CD14-positive monocyte (primary cell): ENCODE data around the gene CLN5. TPM values are rescaled to one million over a fixed set of nuclear protein-coding genes. Genes with fewer than 3 reads are reported as not detected.

Experiments used
- DNase-seq, 3 donors: peaks; one replicate each; pipeline ENCODE4 v3.0.0-alpha.2; 2011 to 2022
- H2AFZ ChIP-seq: 2 replicates; pipeline ENCODE4 v1.6.0; 2012; ENCODE audit warnings: mild to moderate bottlenecking, low read depth, low read length, inconsistent platforms; ENCODE audit not compliant: insufficient read depth, poor library complexity, severe bottlenecking
- H3K27ac ChIP-seq, 2 donors: 1 replicate in 1 of 2; 2 replicates in 1 of 2; pipeline ENCODE4 v1.5.1; 2012 to 2013; ENCODE audit warnings: low read length in 2 of 2, control low read depth in 1 of 2, inconsistent platforms in 1 of 2, low read depth in 1 of 2, mild to moderate bottlenecking in 1 of 2
- H3K27me3 ChIP-seq, 2 donors: one replicate each; pipeline versions ENCODE4 v1.6.0 to v1.6.1; 2011 to 2013; ENCODE audit warnings: low read length in 2 of 2; ENCODE audit not compliant: control insufficient read depth in 2 of 2, insufficient read depth in 2 of 2
- H3K36me3 ChIP-seq, 2 donors: replicated peaks in 1 of 2; 1 replicate in 1 of 2; 2 replicates in 1 of 2; pipeline versions ENCODE4 v1.5.1 to v1.6.1; 2012 to 2013; ENCODE audit warnings: low read length in 2 of 2, control low read depth in 1 of 2, inconsistent platforms in 1 of 2, mild to moderate bottlenecking in 1 of 2; ENCODE audit not compliant: insufficient read depth in 2 of 2, control insufficient read depth in 1 of 2
- H3K4me1 ChIP-seq, 2 donors: 1 replicate in 1 of 2; 2 replicates in 1 of 2; pipeline versions ENCODE4 v1.5.1 to v1.6.1; 2012 to 2013; ENCODE audit warnings: low read length in 2 of 2, control low read depth in 1 of 2, inconsistent platforms in 1 of 2, mild to moderate bottlenecking in 1 of 2, moderate library complexity in 1 of 2; ENCODE audit not compliant: insufficient read depth in 2 of 2, control insufficient read depth in 1 of 2
- H3K4me2 ChIP-seq: replicated peaks from 2 replicates; pipeline ENCODE3; 2012; ENCODE audit warnings: low read length, moderate library complexity, mild to moderate bottlenecking; ENCODE audit not compliant: poor library complexity, severe bottlenecking; ENCODE audit errors: extremely low read depth
- H3K4me3 ChIP-seq, 3 experiments: fragments of 200-600 bp in 1 of 3; sonication (generic) in 1 of 3; replicated peaks in 1 of 3; 1 replicate in 2 of 3; 2 replicates in 1 of 3; pipeline ENCODE4 v1.5.1; 2011 to 2013; ENCODE audit warnings: low read length in 3 of 3, mild to moderate bottlenecking in 3 of 3, control low read depth in 2 of 3, low read depth in 2 of 3, inconsistent platforms in 1 of 3, moderate library complexity in 1 of 3
- H3K79me2 ChIP-seq: 2 replicates; pipeline ENCODE4 v1.6.0; 2012; ENCODE audit warnings: mild to moderate bottlenecking, control low read depth, inconsistent platforms, low read length, moderate library complexity; ENCODE audit not compliant: insufficient read depth
- H3K9ac ChIP-seq: 2 replicates; pipeline ENCODE4 v1.6.0; 2017; ENCODE audit warnings: low read length, mild to moderate bottlenecking; ENCODE audit not compliant: insufficient read depth, poor library complexity, severe bottlenecking
- H3K9me3 ChIP-seq, 2 donors: replicated peaks in 1 of 2; 1 replicate in 1 of 2; 2 replicates in 1 of 2; pipeline versions ENCODE4 v1.5.1 to v1.6.1; 2012 to 2013; ENCODE audit warnings: low read length in 2 of 2, control low read depth in 1 of 2; ENCODE audit not compliant: control insufficient read depth in 1 of 2, insufficient read depth in 1 of 2
- H4K20me1 ChIP-seq: 2 replicates; pipeline ENCODE4 v1.6.0; 2012; ENCODE audit warnings: mild to moderate bottlenecking, low read length, control low read depth, moderate library complexity; ENCODE audit not compliant: insufficient read depth
- H3K27ac Mint-ChIP-seq, 7 donors: one replicate each; pipeline ENCODE4 v1.8.0; 2020; ENCODE audit warnings: mild to moderate bottlenecking in 7 of 7, mixed read lengths in 7 of 7, moderate library complexity in 6 of 7, inconsistent platforms in 2 of 7
- H3K27me3 Mint-ChIP-seq, 3 donors: one replicate each; pipeline ENCODE4 v1.8.0; 2021 to 2022; ENCODE audit warnings: low read depth in 3 of 3, mild to moderate bottlenecking in 3 of 3, mixed read lengths in 3 of 3, moderate library complexity in 3 of 3, inconsistent platforms in 1 of 3
- H3K36me3 Mint-ChIP-seq, 2 donors: one replicate each; pipeline ENCODE4 v1.8.0; 2020; ENCODE audit warnings: mixed read lengths in 2 of 2, inconsistent platforms in 1 of 2, mild to moderate bottlenecking in 1 of 2
- H3K4me1 Mint-ChIP-seq: one replicate; pipeline ENCODE4 v1.8.0; 2020; ENCODE audit warnings: mild to moderate bottlenecking, mixed read lengths
- H3K4me3 Mint-ChIP-seq, 2 donors: one replicate each; pipeline ENCODE4 v1.8.0; 2020; ENCODE audit warnings: mild to moderate bottlenecking in 2 of 2, mixed read lengths in 2 of 2, moderate library complexity in 1 of 2
- H3K9me3 Mint-ChIP-seq, 7 donors: one replicate each; pipeline ENCODE4 v1.8.0; 2020 to 2022; ENCODE audit warnings: mixed read lengths in 7 of 7, mild to moderate bottlenecking in 6 of 7, moderate library complexity in 6 of 7, inconsistent platforms in 2 of 7
- WGBS: methylation state at CpG from one replicate; pipeline ENCODE4 v1.1.5; 2013; ENCODE audit warnings: missing lambda C conversion rate; ENCODE audit not compliant: insufficient coverage; 5-methylcytosine and 5-hydroxymethylcytosine counted together
- intact Hi-C, 2 donors: fragments of 100-400 bp; cut with micrococcal nuclease; formaldehyde crosslinking; loops; one replicate each; pipeline versions ENCODE4 v1.15.0 to v1.15.1; 2023
- polyA plus RNA-seq, 3 donors: library from polyadenylated mRNA; depleted of rRNA in 1 of 3; unstranded in 2 of 3; stranded (reverse) in 1 of 3; fragments of 300-500 nt in 2 of 3; fragments of >200 nt in 1 of 3; fragmentation: Illumina TruSeq in 2 of 3; gene quantifications; 1 replicate in 2 of 3; 2 replicates in 1 of 3; pipeline ENCODE4 v1.2.3, GENCODE V29; 2012 to 2021
- TF ChIP-seq, protein P1 (sequence below): fragments of 200-600 bp; IDR thresholded peaks from one replicate; pipeline ENCODE4 v1.8.0; 2022; ENCODE audit warnings: antibody characterized with exemption, mild to moderate bottlenecking

CLN5 gene
- polyA plus RNA-seq, 3 donors: 9.8 to 22.1 (median 21.5) TPM

DNA sequence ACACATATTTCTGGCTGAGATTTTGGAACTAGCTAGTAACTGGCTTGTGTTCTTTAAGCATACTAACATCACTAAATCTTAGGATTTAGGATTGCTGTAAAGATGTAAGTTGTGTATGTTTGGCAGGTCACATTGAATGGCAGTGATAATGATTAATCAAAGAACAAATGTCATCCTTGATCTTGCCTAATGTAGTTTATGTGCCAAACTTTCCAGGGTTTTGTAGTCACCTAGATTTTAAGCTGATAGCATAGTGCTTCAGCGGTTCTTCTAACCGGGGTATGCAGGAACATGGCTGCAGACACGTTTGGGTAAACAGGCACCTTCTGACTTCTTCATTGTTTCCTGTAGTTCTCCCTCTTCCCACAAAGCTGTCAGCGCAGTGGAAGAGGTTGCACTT lies 9.7 kb downstream of the CLN5 start:
- Histone ChIP-seq H4K20me1 (peaks cover 63% of the 10 kb centered on the region), H3K9me3 (no peaks in the 10 kb centered on the region), H3K4me1 (no peaks in the 10 kb centered on the region), H3K9ac (no peak overlapping the region), H3K79me2 (peaks cover 15% of the 10 kb centered on the region), H3K27me3 (no peaks in the 10 kb centered on the region), H3K4me3 (no peak overlapping the region), H3K27ac (peak overlapping the region in 1 of 2 donors; percentile 13), H3K36me3 (peaks cover 34 to 87% of the 10 kb centered on the region in 2 donors), H2AFZ (no peak overlapping the region), H3K4me2 (no peak overlapping the region)
- DNase-seq: no peak
- intact Hi-C loops: no loop called here
- peaks cover 45 to 73% of the 10 kb centered on the region in 2 donors for H3K36me3 Mint-ChIP-seq
- TF ChIP-seq, protein P1, sequence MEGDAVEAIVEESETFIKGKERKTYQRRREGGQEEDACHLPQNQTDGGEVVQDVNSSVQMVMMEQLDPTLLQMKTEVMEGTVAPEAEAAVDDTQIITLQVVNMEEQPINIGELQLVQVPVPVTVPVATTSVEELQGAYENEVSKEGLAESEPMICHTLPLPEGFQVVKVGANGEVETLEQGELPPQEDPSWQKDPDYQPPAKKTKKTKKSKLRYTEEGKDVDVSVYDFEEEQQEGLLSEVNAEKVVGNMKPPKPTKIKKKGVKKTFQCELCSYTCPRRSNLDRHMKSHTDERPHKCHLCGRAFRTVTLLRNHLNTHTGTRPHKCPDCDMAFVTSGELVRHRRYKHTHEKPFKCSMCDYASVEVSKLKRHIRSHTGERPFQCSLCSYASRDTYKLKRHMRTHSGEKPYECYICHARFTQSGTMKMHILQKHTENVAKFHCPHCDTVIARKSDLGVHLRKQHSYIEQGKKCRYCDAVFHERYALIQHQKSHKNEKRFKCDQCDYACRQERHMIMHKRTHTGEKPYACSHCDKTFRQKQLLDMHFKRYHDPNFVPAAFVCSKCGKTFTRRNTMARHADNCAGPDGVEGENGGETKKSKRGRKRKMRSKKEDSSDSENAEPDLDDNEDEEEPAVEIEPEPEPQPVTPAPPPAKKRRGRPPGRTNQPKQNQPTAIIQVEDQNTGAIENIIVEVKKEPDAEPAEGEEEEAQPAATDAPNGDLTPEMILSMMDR: no peak
- H3K27ac Mint-ChIP-seq: peak overlapping the region in 4 of 7 donors; percentile 39 to 55 (median 52)
- H3K4me3 Mint-ChIP-seq: no peak overlapping the region
- H3K4me1 Mint-ChIP-seq: peaks cover 2% of the 10 kb centered on the region
- WGBS: 79% methylated on average over 2 of the region's 4 CpGs
- H3K27me3 Mint-ChIP-seq: no peaks in the 10 kb centered on the region
- H3K9me3 Mint-ChIP-seq: no peaks in the 10 kb centered on the region

- Mint-ChIP-seq H3K36me3 (peaks cover 44 to 71% of the 10 kb centered on the region in 2 donors), H3K27ac (peak overlapping the region in 5 of 7 donors; percentile 12 to 55 (median 50)), H3K9me3 (no peaks in the 10 kb centered on the region), H3K27me3 (no peaks in the 10 kb centered on the region), H3K4me1 (peaks cover 2% of the 10 kb centered on the region), H3K4me3 (no peak overlapping the region)
- TF ChIP-seq, protein P1: no peak
- Histone ChIP-seq H3K9me3 (no peaks in the 10 kb centered on the region), H3K27me3 (no peaks in the 10 kb centered on the region), H2AFZ (no peak overlapping the region), H3K79me2 (peaks cover 20% of the 10 kb centered on the region), H3K27ac (no peak overlapping the region), H3K9ac (no peak overlapping the region), H4K20me1 (peaks cover 68% of the 10 kb centered on the region), H3K4me2 (no peak overlapping the region), H3K4me1 (no peaks in the 10 kb centered on the region), H3K4me3 (no peak overlapping the region), H3K36me3 (peaks cover 36 to 87% of the 10 kb centered on the region in 2 donors)
- no peak for DNase-seq
- 100% methylated on average over 1 of the region's 4 CpGs for WGBS
- intact Hi-C loops: no loop called here
Observed at GRCh38 chr13:77001963-77002587, 10.2 kb downstream of the CLN5 start.
